AG10803 (cell line): Measurements from ENCODE around the gene HOXC12.

ENCODE experiments used
- DNase-seq: peaks from one replicate; pipeline ENCODE4 v3.0.0; 2010; ENCODE audit warnings: low read depth
- H3K4me3 ChIP-seq: 2 replicates; pipeline ENCODE4 v1.5.1; 2011; ENCODE audit warnings: mild to moderate bottlenecking, low read length, control low read depth
- CTCF ChIP-seq: conservative IDR thresholded peaks from 2 replicates; pipeline ENCODE4 v1.5.1; 2011; ENCODE audit warnings: mild to moderate bottlenecking, low read length, control low read depth, inconsistent platforms

The HOXC12 gene

GRCh38 chr12:53950437-53950773 is 4.3 kb upstream of the HOXC12 start:
- DNase-seq, result no peak
- H3K4me3 ChIP-seq, result no peak overlapping the region
- no peak for TF ChIP-seq CTCF

- DNase-seq, result no peak
- no peak for TF ChIP-seq CTCF
- no peak overlapping the region for H3K4me3 ChIP-seq
Observed at GRCh38 chr12:53950789-53951576, 3.7 kb upstream of the HOXC12 start.

GRCh38 chr12:53951577-53952334 is 2.9 kb upstream of the HOXC12 start:
- no peak for TF ChIP-seq CTCF
- H3K4me3 ChIP-seq, result no peak overlapping the region
- DNase-seq, result no peak

- no peak for DNase-seq
- H3K4me3 ChIP-seq, result no peak overlapping the region
- TF ChIP-seq CTCF, result no peak
Observed at GRCh38 chr12:53952335-53952694, 2.4 kb upstream of the HOXC12 start.

GRCh38 chr12:53952871-53953734 is 1.6 kb upstream of the HOXC12 start:
- DNase-seq, result no peak
- TF ChIP-seq CTCF, result no peak
- H3K4me3 ChIP-seq, result no peak overlapping the region

GRCh38 chr12:53953831-53954693 is 641 bp upstream of the HOXC12 start:
- TF ChIP-seq CTCF, result no peak
- no peak for DNase-seq
- no peak overlapping the region for H3K4me3 ChIP-seq
